HG03571 (cell line): Measurements from ENCODE around the gene CAPN12.
"Not testable (repeated sequence)": the region's sequence is repeated elsewhere in the genome, so short reads cannot be mapped to it uniquely, and the experiment has no call there.

ENCODE experiments used
- ATAC-seq: cut with Tn5 transposase; IDR thresholded peaks from one replicate; pipeline ENCODE4 v1.9.1; 2021; ENCODE audit not compliant: unreplicated experiment

Gene CAPN12

GRCh38 chr19:38770949-38771275, 26.6 kb upstream of the CAPN12 start:
- ATAC-seq = not testable (repeated sequence)

- not testable (repeated sequence) for ATAC-seq
These were observed 26.1 kb upstream of the CAPN12 start for GRCh38 chr19:38770228-38770948.

- peak; percentile 64 for ATAC-seq
These were observed 25.4 kb upstream of the CAPN12 start for GRCh38 chr19:38769635-38770211.

- ATAC-seq = no peak
These were observed 22.2 kb upstream of the CAPN12 start for GRCh38 chr19:38766276-38767047.

DNA sequence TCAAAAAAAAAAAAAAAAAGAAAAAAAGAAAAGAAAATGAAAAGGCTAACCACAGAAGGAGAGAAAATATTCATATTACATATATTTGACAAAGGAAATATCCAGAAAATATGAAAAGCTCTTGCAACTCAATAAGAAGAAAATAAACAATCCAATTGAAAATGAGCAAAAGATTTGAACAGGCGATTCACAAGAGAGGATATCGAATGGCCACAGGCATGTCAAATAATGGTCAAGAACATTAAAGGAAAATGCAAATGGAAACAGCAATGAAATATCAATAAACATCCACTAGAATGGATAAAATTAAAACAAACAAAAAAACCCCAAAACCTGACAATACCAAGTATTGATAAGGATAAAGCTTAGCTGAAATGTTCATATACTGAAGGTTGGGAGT, 20.9 kb upstream of the CAPN12 start:
- no peak for ATAC-seq

- no peak for ATAC-seq
These were observed 19.5 kb upstream of the CAPN12 start for GRCh38 chr19:38763795-38764220.

DNA sequence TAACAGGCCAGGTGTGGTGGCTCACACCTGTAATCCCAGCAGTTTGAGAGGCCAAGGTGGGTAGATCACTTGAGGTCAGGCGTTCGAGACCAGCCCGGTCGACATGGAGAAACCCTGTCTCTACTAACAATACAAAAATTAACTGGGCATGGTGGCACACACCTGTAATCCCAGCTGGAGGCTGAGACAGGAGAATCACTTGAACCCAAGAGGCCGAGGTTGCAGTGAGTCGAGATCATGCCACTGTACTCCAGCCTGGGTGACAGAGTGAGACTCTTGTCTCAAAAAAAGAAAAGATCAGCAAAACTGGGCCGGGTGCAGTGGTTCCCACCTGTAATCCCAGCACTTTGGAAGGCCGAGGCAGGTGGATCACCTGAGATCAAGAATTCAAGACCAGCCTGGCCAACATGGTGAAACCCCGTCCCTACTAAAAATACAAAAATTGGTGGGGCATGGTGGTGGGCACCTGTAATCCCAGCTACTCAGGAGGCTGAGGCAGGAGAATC, 17.7 kb upstream of the CAPN12 start:
- not testable (repeated sequence) for ATAC-seq

GRCh38 chr19:38760805-38761517, 16.7 kb upstream of the CAPN12 start:
- ATAC-seq = not testable (repeated sequence)

DNA sequence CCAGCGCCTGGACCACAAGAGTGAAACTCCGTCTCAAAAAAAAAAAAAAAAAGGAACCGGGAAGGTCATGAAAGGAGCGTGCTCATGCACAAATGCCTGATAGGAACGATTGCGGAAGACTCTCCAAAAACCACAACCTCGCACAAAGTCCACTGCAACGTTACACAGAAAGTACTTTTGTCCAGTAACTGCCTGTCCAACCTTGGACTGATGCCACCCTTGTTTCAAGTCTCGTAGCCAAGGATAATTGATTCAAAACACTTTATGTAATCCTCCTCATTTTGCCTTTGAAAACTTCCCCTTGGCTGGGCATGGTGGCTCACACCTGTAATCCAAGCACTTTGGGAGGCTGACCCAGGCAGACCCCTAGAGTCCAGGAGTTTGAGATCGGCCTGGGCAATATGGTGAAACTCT, 15.3 kb upstream of the CAPN12 start:
- ATAC-seq = no peak

GRCh38 chr19:38754196-38754595, 9.9 kb upstream of the CAPN12 start:
- ATAC-seq = not testable (repeated sequence)

DNA sequence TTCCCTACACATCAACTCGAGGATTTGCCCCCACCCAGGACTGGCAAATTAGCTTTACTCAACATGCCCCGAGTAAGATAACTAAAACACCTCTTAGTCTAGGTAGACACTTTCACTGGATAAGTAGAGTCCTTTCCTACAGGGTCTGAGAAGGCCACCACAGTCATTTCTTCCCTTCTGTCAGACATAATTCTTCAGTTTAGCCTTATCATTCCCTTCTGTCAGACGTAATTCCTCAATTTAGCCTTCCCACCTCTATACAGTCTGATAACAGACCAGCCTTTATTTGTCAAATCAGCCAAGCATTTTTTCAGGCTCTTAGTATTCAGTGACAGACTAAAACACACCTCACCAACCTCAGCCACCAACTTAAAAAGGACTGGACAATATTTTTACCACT, 9.5 kb upstream of the CAPN12 start:
- not testable (repeated sequence) for ATAC-seq

DNA sequence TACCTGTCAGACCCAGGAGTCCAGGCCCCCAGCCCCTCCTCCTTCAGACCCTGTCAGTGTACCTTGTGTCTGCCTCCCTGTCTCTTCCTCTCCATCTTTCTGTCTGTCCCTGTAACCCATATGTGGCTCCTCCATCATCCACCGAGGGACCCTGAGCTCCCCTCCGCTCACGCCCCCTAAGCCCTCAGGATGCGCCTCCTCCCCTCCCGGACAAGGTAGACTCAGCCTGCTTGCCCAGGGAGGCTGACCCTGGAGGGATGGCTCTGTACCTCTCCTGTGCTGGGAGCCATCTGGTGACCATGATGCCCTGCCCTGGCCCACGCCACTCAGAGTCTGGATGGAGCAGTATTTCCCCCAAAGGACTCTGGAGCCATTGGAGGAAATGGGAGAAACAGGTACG, 1.0 kb upstream of the CAPN12 start:
- no peak for ATAC-seq

DNA sequence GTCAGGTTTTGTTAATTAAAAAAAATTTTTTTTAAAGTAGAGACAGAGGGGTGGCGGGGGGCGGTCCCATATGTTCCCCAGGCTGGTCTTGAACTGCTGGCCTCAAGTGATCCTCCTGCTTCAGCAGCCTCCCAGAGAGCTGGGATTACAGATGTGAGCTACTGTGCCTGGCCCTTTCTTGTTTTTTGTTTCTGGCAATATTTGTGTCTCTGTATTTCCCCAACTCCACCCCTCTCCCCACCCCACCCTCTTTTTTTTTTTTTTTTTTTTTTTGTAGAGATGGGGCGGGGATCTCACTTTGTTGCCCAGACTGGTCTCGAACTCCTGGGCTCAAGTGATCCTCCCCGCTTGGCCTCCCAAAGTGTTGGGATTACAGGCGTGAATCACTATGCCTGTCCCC, 600 bp upstream of the CAPN12 start:
- no peak for ATAC-seq

- no peak for ATAC-seq
These were observed 628 bp downstream of the CAPN12 start for GRCh38 chr19:38743394-38744297.

GRCh38 chr19:38742906-38743305, 1.4 kb downstream of the CAPN12 start:
- ATAC-seq = no peak

- ATAC-seq = no peak
These were observed 2.0 kb downstream of the CAPN12 start for GRCh38 chr19:38742296-38742695.

GRCh38 chr19:38741670-38742069, 2.6 kb downstream of the CAPN12 start:
- ATAC-seq = no peak

- ATAC-seq = no peak
These were observed 3.3 kb downstream of the CAPN12 start for GRCh38 chr19:38740932-38741331.

DNA sequence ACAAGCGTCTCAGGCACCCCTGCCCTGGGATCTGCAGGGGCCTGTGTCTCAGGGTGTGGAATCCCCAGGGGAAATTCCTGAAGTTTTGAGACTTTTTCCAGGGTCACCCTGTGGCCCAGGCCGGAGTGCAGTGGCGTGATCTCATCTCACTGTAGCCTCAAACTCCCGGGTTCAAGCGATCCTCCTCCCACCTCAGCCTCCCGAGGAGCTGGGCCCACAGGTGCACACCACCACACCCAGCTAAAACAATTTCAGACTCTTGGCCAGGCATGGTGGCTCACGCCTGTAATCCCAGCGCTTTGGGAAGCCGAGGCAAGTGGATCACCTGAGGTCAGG, 4.0 kb downstream of the CAPN12 start:
- ATAC-seq = no peak
